DMS53 treated with DMSO at 0.1 percent for 48 hours (cell line): Measurements from ENCODE around the gene ZC3H6.
A peak's percentile ranks its signal among the peaks of the same experiment; 100 is the strongest.
"Not testable (repeated sequence)": the region's sequence is repeated elsewhere in the genome, so short reads cannot be mapped to it uniquely, and the experiment has no call there.

Source experiments
- DNase-seq: peaks from one replicate; lab custom pipeline; 2025; ENCODE audit not compliant: unreplicated experiment; lab: John Stamatoyannopoulos, UW

The ZC3H6 gene

GRCh38 chr2:112332123-112332696 is 56.8 kb downstream of the ZC3H6 start:
- no peak for DNase-seq

GRCh38 chr2:112335600-112335999 is 60.2 kb downstream of the ZC3H6 start:
- DNase-seq: no peak

- DNase-seq: no peak
These were observed 64.6 kb downstream of the ZC3H6 start for GRCh38 chr2:112339986-112340385.

DNA sequence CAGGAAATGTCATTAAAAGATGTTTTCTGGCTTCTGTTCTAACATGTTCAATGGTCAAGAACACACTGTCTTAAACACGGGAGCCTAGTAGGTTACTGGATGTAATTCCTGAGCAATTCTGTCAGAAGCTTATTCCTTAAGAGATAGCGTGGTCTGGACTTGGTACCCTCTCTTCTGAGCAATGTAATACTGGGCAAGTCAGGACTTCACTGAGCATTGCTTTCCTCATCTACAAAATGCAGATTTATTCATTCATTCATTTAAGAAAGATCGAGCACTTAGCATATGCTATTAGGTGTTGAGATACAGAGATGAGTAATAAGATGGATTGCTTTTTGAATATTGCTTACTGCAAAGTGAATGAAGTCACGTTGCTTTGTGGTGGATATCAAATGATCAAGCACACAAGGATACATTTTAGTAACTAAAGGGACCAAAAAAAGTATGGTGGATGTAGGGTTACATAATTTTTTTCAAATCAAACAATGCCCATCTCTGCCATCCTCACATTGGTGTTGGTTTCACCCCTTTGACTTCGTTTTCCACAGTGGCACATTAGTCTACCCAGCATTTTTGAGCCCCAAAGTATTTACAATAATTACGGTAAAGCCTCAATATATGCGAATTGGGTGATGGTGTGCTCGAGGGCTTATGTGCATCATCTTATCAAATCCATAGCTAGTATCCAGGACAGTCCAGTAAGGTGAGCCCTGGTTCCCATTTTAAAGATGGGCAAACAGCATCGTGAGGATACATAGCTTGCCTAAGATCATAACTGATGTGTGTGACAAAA is 65.3 kb downstream of the ZC3H6 start:
- DNase-seq: no peak

DNA sequence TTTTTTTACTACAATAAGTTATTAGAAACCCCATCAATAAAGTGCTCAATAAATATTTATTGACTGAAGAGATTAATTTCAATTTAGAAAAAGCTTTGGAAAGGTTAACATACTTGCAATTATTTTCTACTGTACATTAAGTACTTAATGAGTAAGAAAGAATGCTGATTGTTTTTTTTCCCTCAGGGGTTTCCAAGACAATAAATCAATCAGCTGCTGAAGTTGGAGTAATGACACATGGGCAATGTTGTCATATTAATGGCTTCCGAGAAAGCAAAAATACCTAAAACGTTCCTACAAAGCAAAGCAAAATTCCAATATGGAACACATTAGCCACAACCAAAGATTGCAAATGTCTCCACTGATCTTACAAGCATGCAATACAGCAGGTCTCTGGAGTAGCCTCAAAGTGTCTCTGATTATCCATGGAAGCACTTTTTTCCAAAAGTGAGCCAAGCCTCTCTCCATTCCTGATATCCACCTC is 66.7 kb downstream of the ZC3H6 start:
- DNase-seq: no peak

GRCh38 chr2:112343827-112344585 is 68.6 kb downstream of the ZC3H6 start:
- no peak for DNase-seq

- DNase-seq: peak; percentile 57
These were observed 69.9 kb downstream of the ZC3H6 start for GRCh38 chr2:112345030-112346027.

DNA sequence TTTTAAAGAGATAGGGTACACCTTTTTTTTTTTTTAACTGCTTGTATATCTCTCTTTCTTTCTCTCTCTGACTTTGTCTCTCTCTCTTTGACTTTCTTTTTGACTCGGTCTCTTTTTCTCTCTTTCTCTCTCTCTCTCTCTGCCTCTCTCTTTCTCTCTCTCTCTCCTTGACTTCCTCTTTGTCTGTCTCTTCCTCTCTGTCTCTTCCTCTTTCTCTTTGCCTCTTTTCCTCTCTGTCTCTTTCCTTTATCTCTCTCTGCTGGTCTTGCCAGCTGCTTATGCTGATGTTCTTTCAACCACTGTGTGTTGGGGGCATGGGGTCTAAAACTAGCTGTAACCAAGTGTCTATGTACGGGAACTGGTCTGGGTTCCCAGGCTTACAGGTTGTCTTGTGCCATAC is 76.9 kb downstream of the ZC3H6 start:
- DNase-seq: not testable (repeated sequence)

DNA sequence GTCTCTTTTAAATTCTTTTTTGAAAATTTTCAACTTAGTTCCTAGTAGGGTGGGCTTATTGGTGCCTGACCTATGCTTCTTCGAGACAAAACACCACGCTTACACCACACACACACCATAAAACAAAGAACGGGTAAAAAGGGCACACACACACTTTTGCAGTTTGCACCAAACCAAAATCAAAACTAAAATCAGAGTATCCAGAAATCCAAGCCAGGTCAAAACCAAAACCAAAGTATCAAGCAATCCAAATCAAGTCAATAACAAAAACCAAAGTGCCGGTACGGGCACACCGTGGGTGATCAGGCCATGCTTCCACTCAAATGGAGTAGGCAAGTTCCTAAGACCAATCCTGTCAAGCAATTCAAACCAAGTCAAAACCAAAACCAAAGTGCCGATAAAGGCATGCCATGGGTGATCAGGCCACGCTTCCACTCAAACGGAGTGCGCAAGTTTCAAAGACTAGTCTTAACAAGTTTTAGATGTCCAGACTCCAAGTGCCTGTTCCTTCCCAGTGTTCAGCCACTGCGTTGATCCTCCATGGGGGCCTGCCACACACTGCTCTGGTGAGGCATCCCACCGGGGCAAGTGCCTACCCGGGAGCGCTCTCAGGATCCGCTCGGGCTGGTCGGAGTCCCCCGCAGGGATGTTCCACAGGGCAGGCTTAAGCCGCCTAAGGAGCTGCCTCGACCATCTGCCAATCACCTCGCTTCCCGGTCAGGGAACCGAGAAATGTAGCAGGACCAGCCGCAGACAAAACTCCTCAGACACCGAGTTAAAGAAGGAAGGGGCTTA is 77.6 kb downstream of the ZC3H6 start:
- not testable (repeated sequence) for DNase-seq

GRCh38 chr2:112354335-112354734 is 78.9 kb downstream of the ZC3H6 start:
- DNase-seq: not testable (repeated sequence)

GRCh38 chr2:112360055-112360454 is 84.7 kb downstream of the ZC3H6 start:
- not testable (repeated sequence) for DNase-seq
